ENCODE data around the gene GCNT2.

DNA sequence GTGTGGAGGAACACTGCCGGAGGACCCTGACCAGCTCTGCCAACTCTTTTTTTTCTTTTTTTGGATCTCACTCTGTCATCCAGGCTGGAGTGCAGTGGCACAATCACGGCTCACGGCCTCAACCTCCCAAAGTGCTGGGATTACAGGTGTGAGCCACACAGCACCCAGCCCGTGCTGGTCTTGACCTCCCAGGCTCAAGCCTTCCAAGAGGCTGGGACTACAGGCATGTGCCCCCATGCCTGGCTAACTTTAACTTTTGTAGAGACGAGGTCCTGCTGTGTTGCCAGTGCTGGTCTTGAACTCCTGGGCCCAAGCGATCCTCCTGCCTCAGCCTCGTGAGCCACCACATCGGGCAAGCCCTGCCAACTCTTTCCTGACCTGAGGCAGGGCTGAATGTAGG lies 11.2 kb downstream of the GCNT2 start:
- TF ChIP-seq POLR2A (IDR thresholded peaks at IDR 0.05) = no peak
- TF ChIP-seq, protein P1, sequence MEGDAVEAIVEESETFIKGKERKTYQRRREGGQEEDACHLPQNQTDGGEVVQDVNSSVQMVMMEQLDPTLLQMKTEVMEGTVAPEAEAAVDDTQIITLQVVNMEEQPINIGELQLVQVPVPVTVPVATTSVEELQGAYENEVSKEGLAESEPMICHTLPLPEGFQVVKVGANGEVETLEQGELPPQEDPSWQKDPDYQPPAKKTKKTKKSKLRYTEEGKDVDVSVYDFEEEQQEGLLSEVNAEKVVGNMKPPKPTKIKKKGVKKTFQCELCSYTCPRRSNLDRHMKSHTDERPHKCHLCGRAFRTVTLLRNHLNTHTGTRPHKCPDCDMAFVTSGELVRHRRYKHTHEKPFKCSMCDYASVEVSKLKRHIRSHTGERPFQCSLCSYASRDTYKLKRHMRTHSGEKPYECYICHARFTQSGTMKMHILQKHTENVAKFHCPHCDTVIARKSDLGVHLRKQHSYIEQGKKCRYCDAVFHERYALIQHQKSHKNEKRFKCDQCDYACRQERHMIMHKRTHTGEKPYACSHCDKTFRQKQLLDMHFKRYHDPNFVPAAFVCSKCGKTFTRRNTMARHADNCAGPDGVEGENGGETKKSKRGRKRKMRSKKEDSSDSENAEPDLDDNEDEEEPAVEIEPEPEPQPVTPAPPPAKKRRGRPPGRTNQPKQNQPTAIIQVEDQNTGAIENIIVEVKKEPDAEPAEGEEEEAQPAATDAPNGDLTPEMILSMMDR (IDR thresholded peaks at IDR 0.05) = no peak
- no peak for TF ChIP-seq EP300 (IDR thresholded peaks at IDR 0.05)

Measured in upper lobe of left lung (tissue), 4 donors.